Renal cortical epithelial cell (primary cell): Measurements from ENCODE around the gene B3GAT3. TPM values are rescaled to one million over a fixed set of nuclear protein-coding genes. Genes with fewer than 3 reads are reported as not detected.
"Not testable (repeated sequence)": the region's sequence is repeated elsewhere in the genome, so short reads cannot be mapped to it uniquely, and the experiment has no call there.

ENCODE experiments used
- DNase-seq: peaks from one replicate; pipeline ENCODE4 v3.0.0-alpha.2; 2011; ENCODE audit warnings: low read depth
- total RNA-seq: library from RNA; depleted of rRNA; stranded (reverse); fragments of >200 nt; gene quantifications from 2 replicates; pipeline ENCODE4 v1.2.3, GENCODE V29; 2014

Gene B3GAT3
- total RNA-seq: 37.2 and 39.6 TPM in 2 replicates

DNA sequence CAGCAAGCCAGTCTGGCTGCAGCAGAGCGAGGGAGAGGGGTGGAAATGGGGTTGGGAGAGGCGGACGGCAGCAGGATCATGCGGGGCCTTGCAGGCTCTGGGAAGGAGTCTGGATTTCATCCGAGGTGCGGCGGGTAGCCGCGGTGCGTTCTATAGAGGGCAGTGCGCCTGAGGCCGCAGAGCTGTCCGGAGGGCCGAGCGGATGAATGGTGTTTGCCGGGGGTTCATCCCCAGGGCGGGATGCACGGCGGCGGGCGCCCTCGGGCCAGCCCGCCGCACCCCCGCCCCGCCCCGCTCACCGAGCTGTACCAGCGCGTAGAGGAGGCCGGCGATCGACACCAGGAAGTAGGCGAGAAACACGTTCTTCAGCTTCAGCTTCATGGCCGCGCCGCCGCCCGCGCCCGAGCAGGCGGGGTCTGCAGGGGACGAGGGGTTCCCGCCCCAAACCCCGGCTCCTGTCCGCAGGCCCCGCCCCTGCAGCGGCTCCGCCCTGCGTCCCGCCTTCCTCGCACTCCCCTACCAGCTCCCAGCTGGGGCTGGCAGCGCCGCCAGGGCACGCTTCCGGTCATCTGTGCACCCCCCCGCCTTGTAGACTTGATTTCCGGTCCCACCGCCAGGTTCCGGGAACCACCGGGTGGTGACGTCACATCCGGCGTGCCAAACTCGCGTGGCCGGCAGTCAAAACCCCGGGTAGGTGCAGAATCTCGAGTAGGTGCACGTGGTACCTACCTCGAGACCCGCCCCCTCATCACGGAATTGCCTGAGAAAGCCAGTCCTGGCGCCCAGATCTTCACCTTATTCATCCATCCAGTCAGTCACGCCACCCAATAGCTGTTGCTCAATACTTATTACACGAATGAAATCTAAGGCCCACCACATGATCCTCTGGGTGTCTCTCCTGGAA lies at the start of gene B3GAT3:
Gene B3GAT3 (minus strand): TSS at position 420 of the 904 bp plus-strand sequence. CDS start 39 bp downstream, at position 381.
- peak; percentile 96 for DNase-seq

DNA sequence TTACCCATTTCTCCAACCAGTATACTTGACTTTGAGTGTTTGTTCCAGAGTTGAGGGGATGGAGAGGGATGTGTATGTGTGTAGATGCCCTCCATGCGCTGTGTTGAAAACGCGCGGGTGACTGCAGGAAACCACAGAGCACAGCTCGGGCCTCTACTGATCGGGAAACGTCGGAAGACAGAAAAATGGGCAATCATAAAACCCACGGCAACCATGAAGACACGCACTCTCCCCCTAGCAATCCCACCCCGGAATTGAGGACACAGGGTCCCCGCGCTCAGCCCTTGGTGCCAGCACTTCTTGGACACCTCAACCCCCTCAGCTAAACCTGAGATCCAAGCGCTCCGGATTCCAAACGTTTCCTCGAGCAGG lies 49.4 kb upstream of the B3GAT3 start:
- DNase-seq: peak; percentile 33

DNA sequence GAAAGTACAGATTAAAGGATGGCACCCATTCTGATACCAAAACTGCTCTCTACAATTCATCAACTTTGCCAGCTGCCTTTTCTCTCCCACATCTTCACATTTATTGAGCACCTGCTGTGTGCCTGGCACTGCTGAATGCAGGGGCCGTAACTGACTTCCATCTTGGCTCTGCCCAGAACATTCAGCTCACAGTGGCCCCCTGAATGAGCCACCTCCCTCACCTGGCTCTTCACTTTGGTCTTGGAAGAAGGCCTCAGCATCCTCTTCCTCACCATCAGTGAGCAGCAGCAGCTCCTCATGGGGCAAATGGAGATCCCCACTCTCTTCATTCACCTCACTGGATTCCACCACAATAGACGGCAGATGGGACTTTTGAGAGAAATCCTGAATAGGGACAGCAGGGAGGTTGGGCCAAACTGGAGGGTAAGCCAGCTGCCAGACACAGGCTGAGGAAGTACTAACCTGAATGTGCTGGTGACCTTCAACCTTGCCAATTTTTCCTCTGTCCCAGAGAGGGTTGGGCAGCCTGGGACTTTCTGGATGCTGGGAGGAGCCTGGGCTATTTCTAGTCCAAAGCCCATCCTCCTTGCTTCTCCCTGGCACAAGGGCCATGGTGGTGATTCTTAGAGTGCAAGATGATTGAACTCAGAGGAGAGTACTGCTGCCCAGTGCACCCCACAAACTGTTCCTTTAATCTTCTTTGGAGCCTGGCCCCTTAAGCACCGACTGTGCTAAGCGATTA lies 47.8 kb upstream of the B3GAT3 start:
- no peak for DNase-seq

DNA sequence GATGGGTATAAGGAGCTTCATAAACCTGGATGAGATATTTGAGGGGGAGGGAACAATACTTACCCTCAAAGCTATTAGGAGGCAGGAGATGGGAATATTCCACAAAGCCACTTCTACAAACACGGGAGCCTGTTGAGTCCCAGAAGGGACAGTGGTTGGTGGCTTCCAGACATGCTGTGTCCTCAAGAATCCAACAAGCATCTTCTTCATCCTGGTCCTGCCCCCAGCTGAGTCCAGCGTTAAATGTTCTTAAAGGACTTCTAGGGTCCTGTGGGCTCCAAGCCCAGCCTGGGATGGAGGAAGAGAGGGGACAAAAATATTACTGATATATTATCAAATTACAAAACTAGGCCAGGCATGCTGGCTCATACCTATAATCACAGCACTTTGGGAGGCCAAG lies 45.7 kb upstream of the B3GAT3 start:
- DNase-seq: no peak

DNA sequence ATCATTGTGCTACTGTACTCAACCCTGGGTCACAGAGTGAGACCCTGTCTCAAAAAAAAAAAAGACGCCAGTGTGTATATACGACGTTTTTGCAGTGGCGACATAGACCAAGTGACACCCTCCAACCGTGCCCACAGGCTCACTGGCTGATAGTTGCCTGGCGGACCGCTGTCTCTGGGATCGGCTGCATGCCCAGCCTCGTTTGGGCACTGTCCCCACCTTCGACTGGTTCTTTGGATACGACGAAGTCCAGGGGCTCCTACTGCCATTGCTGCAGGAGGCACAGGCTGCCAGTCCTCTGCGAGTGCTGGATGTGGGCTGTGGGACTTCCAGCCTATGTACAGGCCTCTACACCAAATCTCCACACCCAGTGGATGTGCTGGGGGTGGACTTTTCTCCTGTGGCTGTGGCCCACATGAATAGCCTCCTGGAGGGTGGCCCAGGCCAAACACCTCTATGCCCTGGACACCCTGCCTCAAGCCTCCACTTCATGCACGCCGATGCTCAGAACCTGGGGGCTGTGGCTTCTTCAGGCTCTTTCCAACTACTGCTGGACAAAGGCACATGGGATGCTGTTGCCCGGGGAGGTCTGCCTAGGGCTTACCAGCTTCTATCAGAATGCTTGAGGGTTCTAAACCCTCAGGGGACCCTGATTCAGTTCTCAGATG lies 44.6 kb upstream of the B3GAT3 start:
- DNase-seq: no peak

DNA sequence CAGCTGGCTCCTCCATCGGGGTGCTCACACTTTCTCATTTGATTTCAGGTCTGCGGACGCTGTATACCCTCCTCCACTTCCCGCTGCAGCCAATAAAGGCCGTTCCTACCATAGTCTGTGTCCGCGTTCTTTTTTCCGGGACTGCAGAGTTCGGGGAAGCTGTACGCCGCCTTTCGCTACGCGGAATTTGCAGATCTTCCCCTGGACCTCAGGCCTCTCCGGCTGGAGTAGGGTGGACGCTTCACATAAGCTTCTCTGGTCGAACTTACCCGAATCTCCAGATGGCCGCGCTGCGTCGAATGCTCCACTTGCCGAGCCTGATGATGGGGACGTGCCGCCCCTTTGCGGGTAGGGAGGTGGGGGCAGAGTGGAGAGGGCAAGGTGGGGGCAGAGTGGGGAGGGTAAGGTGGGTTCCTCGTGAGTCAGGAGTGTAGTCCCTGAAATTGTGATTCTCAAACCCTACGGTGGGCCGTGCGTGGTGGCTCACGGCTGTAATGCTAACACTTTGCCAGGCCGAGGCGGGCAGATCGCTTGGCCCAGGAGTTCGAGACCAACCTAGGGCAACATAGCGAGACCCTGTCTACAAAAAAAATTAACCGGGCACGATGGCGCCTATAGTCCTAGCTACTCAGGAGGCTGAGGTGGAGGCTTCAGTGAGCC lies 43.9 kb upstream of the B3GAT3 start:
- peak; percentile 48 for DNase-seq

DNA sequence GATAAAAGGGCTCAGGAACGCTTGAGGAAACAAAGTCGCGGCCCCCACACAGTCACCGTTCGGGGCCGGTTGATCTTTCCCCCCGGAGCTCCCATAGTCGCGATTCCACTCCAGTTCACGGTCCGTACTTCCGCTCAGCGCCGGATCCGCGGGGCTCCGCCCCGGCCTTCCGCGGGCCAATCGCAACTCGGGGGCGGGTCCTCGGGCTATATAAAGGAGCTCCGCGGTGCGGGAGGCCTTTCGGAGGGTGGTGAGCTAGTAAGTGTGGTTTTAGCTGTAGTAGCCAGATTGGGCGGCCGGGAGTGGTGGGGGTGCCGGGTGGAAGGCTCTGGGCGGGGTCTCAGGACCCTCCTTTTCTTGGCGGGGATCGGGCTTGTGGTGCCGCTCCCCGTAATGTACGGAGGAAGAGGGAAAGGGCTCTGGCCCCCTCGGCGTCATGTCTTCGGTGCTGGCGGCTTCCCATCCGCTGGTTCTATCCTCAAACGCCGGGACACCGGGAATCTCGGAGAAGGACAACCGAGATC lies 43.4 kb upstream of the B3GAT3 start, which contains the start of the genes C11orf98 and CSKMT:
Gene C11orf98 (minus strand): TSS at position 136 of the 524 bp plus-strand sequence. CDS start 41 bp downstream, at position 95.
Gene CSKMT (plus strand): TSS at position 238 of the 524 bp plus-strand sequence. CDS start 568 bp downstream, outside the sequence.
- DNase-seq: peak; percentile 74

DNA sequence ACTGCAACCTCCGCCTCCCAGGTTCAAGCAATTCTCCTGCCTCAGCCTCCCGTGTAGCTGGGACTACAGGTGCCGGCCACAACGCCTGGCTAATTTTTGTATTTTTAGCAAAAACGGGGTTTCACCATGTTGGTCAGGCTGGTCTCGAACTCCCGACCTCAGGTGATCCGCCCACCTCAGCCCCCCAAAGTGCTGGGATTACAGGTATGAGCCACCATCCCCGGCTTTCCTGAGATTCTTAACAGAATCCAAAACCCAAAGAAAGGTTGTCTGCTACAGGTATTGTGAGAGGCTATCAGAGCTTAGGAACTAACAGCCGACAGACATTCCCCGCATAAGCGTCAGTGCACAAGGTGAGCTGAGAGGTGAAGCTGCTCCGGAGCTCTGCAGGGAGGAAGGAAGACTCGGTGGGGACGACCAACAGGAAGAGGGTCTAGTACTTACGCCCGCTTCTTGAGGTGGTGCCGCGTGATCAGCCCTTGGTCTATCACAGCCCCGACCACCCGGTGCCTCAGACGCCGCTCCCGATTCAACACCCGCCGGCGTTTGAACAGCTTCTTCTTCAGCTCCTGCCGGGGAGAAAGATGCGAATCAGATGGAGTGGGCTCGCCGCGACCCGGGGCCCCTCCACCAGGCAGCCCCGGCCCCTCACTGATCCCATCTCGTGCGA lies 42.8 kb upstream of the B3GAT3 start:
- peak; percentile 71 for DNase-seq

DNA sequence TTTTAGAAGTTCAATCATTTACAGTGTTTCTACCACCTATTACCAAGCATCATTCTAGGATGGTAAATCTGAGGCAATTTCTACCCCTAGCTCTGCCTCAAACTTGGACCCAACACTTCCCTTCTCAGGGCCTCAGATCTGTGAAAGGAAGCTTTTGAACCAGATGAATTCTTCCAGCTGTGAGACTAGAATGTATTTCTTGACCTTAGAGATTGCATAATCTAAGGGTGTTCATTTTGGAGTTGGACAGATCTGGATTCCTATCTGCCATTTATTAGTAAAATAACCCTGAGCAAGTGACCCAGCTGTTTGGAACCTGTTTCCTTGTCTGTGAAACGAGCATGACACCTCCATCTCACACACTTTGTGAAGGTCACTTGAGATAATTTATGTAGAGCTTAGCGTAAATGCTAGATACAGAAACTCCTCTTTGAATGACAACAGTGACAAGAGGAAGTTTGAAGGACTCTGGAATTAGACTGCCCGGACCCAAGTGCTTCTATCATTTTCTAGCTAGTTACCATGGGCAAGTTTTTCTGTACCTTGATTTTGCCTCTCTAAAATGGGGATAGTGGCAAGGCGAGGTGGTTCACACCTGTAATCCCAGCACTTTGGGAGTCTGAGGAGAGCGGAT lies 35.1 kb upstream of the B3GAT3 start:
- DNase-seq: no peak

DNA sequence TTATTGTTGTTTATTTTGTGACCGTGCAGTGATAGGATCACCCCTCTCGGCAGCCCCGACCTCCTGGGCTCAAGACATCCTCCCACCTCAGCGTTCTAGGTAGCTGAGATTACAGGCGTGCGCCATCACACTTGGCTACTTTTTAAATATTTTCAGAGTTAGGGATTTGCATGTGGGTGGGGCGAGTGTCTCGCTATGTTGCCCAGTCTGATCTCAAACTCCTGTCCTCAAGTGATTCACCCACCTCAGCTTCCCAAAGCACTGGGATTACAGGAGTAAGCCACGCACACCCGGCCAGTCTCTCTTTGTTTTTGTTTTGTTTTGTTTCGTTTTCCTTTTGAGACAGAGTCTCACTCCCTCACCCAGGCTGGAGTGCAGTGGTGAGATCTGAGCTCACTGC lies 32.5 kb upstream of the B3GAT3 start:
- no peak for DNase-seq

DNA sequence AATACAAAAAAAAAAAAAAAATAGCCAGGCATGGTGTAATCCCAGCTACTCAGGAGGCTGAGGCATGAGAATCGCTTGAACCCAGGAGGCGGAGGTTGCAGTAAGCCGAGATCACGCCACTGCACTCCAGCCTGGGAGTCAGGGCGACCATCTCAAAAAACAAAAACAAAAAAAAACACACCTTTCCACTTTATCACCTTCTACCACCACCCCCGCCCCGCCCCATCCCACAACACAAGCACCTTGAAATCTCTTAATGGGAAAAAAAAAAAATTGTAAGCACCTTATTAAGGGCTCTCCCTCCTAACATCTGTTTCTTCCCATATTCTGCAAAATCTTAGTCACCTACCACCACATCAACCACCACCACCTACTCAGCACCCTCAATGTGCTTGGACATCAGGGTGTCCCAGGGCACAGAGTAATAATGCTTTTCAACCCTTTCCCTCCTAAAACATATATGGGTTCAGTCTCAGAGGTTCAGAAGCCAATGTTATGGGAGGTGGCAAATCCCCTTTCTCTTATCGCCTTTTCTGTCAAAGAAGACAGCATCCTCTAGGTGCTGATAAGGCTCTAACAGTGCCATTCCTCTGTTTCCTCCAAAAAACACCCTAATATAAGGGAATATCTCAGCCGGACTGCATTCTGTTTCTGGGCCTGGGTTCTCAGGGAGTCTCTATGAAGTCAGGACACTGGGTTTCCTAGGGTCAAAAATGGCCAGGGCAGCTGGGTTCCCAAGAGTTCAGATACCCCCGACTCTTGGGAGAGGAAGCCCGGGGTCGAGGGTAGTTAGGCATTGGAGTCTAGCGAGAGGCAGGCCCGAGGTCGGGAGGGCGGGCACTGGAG lies 30.6 kb upstream of the B3GAT3 start:
- no peak for DNase-seq

DNA sequence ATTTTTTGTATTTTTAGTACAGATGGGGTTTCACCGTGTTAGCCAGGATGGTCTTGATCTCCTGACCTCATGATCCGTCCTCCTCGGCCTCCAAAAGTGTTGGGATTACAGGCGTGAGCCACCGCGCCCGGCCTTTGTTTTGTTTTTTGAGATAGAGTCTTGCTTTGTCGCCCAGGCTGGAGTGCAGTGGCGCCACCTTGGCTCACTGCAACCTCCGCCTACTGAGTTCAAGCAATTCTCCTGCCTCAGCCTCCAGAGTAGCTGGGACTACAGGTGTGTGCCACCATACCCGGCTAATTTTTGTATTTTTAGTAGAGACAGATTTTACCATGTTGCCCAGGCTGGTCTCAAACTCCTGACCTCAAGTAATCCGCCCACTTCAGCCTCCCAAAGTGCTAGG lies 28.5 kb upstream of the B3GAT3 start:
- DNase-seq: not testable (repeated sequence)

DNA sequence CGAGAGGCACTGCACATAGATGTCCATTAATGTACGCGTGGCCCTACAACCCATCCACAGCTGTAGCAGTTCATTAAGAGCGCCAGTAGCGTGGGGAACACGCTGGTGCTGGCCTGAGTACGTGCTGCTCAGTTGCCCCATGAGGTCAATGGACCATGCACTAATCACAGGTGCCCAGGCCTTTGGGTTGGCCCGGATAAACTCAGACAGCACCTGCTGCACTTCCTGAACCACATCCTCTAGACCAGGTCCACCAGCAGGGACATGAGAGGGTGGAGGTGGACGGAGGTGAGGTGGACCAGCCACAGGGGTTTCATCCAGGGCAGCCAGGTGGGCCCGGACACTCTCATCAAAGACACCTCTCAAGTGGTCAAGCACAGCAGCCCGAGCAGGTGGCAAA lies 27.7 kb upstream of the B3GAT3 start:
- DNase-seq: no peak

DNA sequence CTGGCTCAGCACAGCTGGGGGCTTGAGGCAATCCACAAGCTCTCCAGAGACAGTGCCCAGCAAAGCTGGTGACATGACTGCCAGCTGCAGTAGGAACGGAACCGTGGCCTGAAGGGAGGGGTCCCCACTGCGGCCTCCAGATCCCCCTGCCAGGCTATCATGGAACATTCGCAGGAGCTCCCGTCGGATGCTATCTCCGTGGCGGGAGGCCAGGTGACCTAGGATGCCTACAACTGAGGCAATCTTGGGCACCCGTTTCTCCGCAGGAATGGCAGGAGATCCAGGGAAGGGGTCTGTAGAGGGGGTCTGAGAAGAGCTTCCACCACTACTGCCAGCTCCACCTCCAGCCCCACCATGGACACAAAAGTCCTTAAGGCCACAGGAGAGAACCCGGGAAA lies 27.2 kb upstream of the B3GAT3 start:
- DNase-seq: no peak

DNA sequence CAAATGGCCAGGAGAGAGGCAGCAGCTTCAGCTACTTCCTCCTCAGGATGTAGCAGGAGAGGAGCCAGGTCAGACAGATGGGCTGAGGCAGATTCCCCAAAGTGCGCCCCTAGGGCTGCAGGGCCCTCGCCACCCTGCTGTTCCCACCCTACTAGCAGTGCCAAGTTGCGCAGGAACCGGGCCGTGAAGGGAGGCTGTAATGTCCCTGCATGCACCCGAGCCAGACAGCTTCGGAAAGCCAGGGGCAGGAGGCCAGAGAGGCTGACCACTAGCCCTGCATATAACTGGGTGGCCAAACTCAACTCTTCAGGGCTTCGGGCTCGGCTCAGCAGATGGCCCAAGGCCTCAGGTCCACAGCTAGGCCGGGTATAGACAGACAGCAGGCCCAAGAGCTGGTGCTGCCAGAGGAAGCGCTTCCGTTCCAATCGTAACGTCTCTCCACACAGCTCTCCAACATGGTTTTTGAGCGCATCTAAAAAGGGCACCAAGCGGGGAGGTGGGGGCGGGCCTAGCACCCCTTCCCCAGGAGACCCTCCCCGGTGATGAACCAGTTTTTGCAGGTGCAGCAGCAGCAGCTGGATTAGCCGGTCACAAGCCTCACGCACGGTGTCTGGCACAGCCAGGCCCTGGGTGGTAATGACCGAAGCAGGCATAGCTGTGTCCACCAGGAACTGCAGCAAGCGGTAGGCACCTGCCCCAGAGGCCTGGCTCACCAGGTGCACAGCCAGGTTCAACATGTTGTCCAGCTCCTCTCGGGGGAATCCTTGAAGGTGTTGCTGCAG lies 26.6 kb upstream of the B3GAT3 start:
- DNase-seq: no peak

DNA sequence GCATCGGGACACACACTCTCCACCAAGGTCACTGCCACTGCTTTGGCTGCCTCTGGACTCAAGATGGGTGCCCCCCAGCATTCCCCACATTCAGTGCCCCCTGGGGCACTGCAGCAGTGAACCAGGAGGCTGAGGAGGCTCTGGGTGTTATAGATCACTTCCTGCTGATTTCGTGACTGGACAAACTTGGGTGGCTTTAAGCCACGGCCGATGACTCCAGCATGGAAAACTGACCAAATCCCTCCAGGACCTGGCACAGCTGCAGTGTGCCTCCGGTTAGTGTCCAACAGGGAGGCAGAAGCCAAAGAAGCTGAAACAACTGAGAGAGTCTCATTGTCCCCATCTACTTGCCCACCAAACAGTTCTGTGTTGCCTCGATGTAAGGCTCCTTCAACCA lies 25.8 kb upstream of the B3GAT3 start:
- DNase-seq: no peak

DNA sequence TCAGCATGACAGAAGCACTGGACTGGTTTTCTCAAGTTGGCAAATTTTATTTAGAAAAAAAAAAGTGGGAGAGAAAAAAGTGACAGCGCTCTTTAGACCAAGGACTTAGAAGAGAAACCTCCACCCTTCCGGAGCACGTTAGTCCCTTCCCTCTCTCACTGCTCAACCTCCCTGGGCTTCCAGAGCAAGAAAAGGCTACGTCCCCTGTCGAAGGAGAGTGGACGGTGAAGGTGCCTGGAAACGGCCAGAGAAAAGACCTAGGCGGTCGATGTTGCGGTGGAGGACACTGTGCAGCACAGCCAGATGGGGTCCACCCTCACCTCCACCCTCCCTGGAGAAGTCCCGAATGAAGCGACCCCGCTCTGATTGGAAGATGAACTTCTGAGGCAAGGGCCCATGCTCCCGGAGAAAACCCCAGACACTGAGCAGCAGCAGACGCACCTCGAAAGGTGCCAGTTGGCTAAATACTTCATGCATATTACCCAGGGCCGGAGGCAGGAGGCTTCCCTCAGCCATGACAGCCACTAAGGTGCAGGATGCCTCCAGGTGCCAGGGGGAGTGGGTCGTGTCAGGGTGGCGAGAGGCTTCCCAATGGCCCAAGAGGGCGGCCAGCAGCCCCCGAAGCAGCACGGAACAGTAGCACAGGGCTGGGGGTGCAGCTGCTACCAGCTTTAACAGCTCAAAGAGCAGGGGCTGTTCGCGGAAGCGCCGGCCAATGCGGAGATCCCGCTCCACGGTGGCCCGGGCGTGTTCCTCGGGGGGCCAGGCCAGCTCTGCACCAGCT lies 25.2 kb upstream of the B3GAT3 start:
- no peak for DNase-seq
